OCI-LY1 (cell line): ENCODE data around the gene EXOC3L1.
A peak's percentile ranks its signal among the peaks of the same experiment; 100 is the strongest.

Experiments used
- H2AFZ ChIP-seq: fragments of 200-600 bp; sonication (generic), shearing (Covaris generic); 2 replicates; pipeline ENCODE4 v1.6.0; 2014; ENCODE audit warnings: antibody characterized with exemption, mild to moderate bottlenecking, low read length
- H3F3A ChIP-seq: fragments of 200-600 bp; sonication (generic), shearing (Covaris generic); 2 replicates; pipeline ENCODE4 v1.6.0; 2014; ENCODE audit warnings: mild to moderate bottlenecking, antibody characterized with exemption, low read length, moderate library complexity; ENCODE audit not compliant: insufficient read depth
- H3K27ac ChIP-seq: fragments of 200-600 bp; sonication (generic); 2 replicates; pipeline ENCODE4 v1.5.1; 2014; ENCODE audit warnings: low read length, mixed run types, mild to moderate bottlenecking, low read depth; ENCODE audit not compliant: poor library complexity, severe bottlenecking
- H3K27me3 ChIP-seq: fragments of 200-600 bp; sonication (generic); 2 replicates; pipeline ENCODE4 v1.6.0; 2014; ENCODE audit warnings: antibody characterized with exemption, mild to moderate bottlenecking, low read length, moderate library complexity; ENCODE audit not compliant: insufficient read depth
- H3K36me3 ChIP-seq: fragments of 200-600 bp; sonication (generic); 2 replicates; pipeline ENCODE4 v1.6.1; 2014; ENCODE audit warnings: mild to moderate bottlenecking, antibody characterized with exemption, low read length, moderate library complexity, mixed read lengths; ENCODE audit not compliant: insufficient read depth
- H3K4me1 ChIP-seq: fragments of 200-600 bp; sonication (generic); 2 replicates; pipeline ENCODE4 v1.5.1; 2014; ENCODE audit warnings: mild to moderate bottlenecking, low read length, moderate library complexity; ENCODE audit not compliant: insufficient read depth, severe bottlenecking
- H3K4me2 ChIP-seq: fragments of 200-600 bp; sonication (generic), shearing (Covaris generic); 2 replicates; pipeline ENCODE4 v1.6.1; 2014; ENCODE audit warnings: low read length
- H3K4me3 ChIP-seq: fragments of 200-600 bp; sonication (generic); 2 replicates; pipeline ENCODE4 v1.5.1; 2014; ENCODE audit warnings: low read length, low read depth, mild to moderate bottlenecking, mixed read lengths; ENCODE audit not compliant: poor library complexity, severe bottlenecking
- H3K79me2 ChIP-seq: fragments of 200-600 bp; shearing (Covaris generic); 2 replicates; pipeline ENCODE4 v1.6.1; 2016; ENCODE audit warnings: mixed run types, low read length, mixed read lengths; ENCODE audit not compliant: insufficient read depth
- H3K9ac ChIP-seq: fragments of 200-600 bp; sonication (generic), shearing (Covaris generic); 2 replicates; pipeline ENCODE4 v1.6.1; 2014; ENCODE audit warnings: mild to moderate bottlenecking, low read length, mixed read lengths
- H3K9me2 ChIP-seq: fragments of 200-600 bp; sonication (generic), shearing (Covaris generic); 2 replicates; pipeline ENCODE4 v1.6.1; 2014; ENCODE audit warnings: low read depth, mild to moderate bottlenecking, low read length, mixed read lengths
- H3K9me3 ChIP-seq: fragments of 200-600 bp; shearing (Covaris generic); 2 replicates; pipeline ENCODE4 v1.6.1; 2014; ENCODE audit warnings: low read length, mixed read lengths
- H4K20me1 ChIP-seq: fragments of 200-600 bp; sonication (generic), shearing (Covaris generic); 2 replicates; pipeline ENCODE4 v1.6.0; 2016; ENCODE audit warnings: mild to moderate bottlenecking, low read length; ENCODE audit not compliant: insufficient read depth
- CTCF ChIP-seq: fragments of 200-600 bp; sonication (generic), shearing (Covaris generic); IDR thresholded peaks from 2 replicates; pipeline ENCODE4 v1.5.1; 2017; ENCODE audit warnings: mild to moderate bottlenecking, antibody characterized with exemption, low read length, moderate library complexity, mixed read lengths
- EZH2 ChIP-seq: fragments of 200-600 bp; sonication (generic), shearing (Covaris generic); IDR thresholded peaks from 2 replicates; pipeline ENCODE4 v1.8.0; 2017; ENCODE audit warnings: borderline replicate concordance, mixed run types, mild to moderate bottlenecking, antibody characterized with exemption, low read length, moderate library complexity, mixed read lengths

Gene EXOC3L1

GRCh38 chr16:67193536-67193935 lies 3.6 kb upstream of the EXOC3L1 start:
- H4K20me1 ChIP-seq: no peaks in the 10 kb centered on the region
- H3K9ac ChIP-seq: peak overlapping the region; percentile 97; the same call in 1 of the 2 replicates
- no peaks in the 10 kb centered on the region for H3K27me3 ChIP-seq
- H3K79me2 ChIP-seq: peaks cover 16% of the 10 kb centered on the region
- H3K4me2 ChIP-seq: peak overlapping the region; percentile 99
- no peaks in the 10 kb centered on the region for H3K9me3 ChIP-seq
- H3K4me3 ChIP-seq: peak overlapping the region; percentile 98
- H2AFZ ChIP-seq: no peak overlapping the region
- H3K36me3 ChIP-seq: peaks cover 48% of the 10 kb centered on the region
- TF ChIP-seq CTCF (no peak), EZH2 (no peak)
- no peaks in the 10 kb centered on the region for H3K9me2 ChIP-seq
- peaks cover 23% of the 10 kb centered on the region for H3K4me1 ChIP-seq
- H3K27ac ChIP-seq: no peak overlapping the region
- H3F3A ChIP-seq: no peaks in the 10 kb centered on the region

- no peaks in the 10 kb centered on the region for H3K27me3 ChIP-seq
- no peaks in the 10 kb centered on the region for H3K9me3 ChIP-seq
- peak overlapping the region; percentile 98 for H3K4me3 ChIP-seq
- no peaks in the 10 kb centered on the region for H3F3A ChIP-seq
- peak overlapping the region; percentile 99 for H3K4me2 ChIP-seq
- TF ChIP-seq CTCF (no peak), EZH2 (no peak)
- peaks cover 16% of the 10 kb centered on the region for H3K79me2 ChIP-seq
- no peaks in the 10 kb centered on the region for H3K9me2 ChIP-seq
- H3K36me3 ChIP-seq: peaks cover 45% of the 10 kb centered on the region
- peaks cover 17% of the 10 kb centered on the region for H3K4me1 ChIP-seq
- H4K20me1 ChIP-seq: no peaks in the 10 kb centered on the region
- peak overlapping the region; percentile 97 for H3K9ac ChIP-seq
- H2AFZ ChIP-seq: no peak overlapping the region
- H3K27ac ChIP-seq: no peak overlapping the region
Observed at GRCh38 chr16:67192781-67193361, 2.9 kb upstream of the EXOC3L1 start.

- Histone ChIP-seq H3K9ac (peak within 1 kb of the TSS; percentile 97), H3K9me2 (no peaks in the 10 kb centered on the region), H3K79me2 (peaks cover 16% of the 10 kb centered on the region), H3K4me1 (peaks cover 15% of the 10 kb centered on the region), H3K4me2 (peak within 1 kb of the TSS; percentile 99), H3K9me3 (no peaks in the 10 kb centered on the region), H3K4me3 (peak within 1 kb of the TSS; percentile 98), H4K20me1 (no peaks in the 10 kb centered on the region), H3K36me3 (peaks cover 37% of the 10 kb centered on the region), H3K27ac (no peak within 1 kb of the TSS), H3K27me3 (no peaks in the 10 kb centered on the region), H2AFZ (no peak within 1 kb of the TSS), H3F3A (no peaks in the 10 kb centered on the region)
- TF ChIP-seq CTCF (no peak), EZH2 (no peak)
Observed at GRCh38 chr16:67191995-67192681, 2.2 kb upstream of the EXOC3L1 start, which contains the start of gene E2F4. Gene E2F4, plus strand, starts transcription at chr16:67192155. Its CDS starts 73 bp downstream, at chr16:67192228.
